D721Med (cell line): ENCODE measurements around the gene ANKS3.
"Not testable (repeated sequence)": the region's sequence is repeated elsewhere in the genome, so short reads cannot be mapped to it uniquely, and the experiment has no call there.

Experiments
- DNase-seq: peaks from one replicate; pipeline ENCODE4 v3.0.0; 2011; ENCODE audit warnings: low spot score; ENCODE audit not compliant: insufficient read length
- FAIRE-seq: peaks from 2 replicates; lab custom pipeline; 2011; peaks lifted over from hg19 to GRCh38; lab: Jason Lieb, UNC
- CTCF ChIP-seq: IDR thresholded peaks from 2 replicates; pipeline ENCODE4 v1.5.1; 2012; ENCODE audit warnings: mild to moderate bottlenecking, control low read depth; ENCODE audit not compliant: insufficient read depth; ENCODE audit errors: missing control alignments

The ANKS3 gene

DNA sequence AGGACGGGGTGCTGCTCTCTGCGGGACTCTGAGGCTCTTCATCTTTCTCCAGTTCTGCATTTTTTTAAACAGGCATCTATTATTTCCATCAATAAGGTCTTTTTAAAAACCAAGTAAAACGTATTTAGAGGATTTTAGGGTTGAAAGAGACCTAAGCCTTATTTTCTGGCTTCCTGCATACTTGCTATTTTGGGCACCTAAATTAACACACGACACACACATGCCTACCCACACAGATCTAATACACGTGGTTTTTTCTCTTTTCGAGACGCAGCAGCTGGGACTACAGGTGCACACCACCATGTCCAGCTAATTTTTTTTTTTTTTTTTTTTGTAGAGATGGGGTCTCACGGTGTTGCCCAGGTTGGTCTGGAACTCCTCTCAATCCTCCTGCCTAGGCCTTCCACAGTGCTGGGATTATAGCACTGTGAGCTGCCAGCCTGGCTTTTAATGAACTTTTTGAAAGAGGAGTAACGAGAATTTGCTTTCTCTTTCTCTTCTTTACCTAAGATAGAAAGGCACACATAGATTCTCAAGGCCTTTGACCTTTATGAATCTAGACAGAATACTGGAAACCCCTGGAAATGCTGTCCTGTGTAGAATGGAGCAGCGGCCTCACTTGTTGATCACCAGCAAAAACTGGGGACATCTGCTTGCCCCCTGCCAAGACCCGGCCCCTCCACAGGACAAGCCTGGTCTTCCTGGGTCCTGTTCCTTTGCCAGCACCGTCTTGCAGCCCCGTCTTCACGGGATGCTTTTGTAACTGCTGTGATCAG, 14.0 kb upstream of the ANKS3 start:
- no peak for FAIRE-seq
- DNase-seq, result no peak
- TF ChIP-seq CTCF, result no peak

DNA sequence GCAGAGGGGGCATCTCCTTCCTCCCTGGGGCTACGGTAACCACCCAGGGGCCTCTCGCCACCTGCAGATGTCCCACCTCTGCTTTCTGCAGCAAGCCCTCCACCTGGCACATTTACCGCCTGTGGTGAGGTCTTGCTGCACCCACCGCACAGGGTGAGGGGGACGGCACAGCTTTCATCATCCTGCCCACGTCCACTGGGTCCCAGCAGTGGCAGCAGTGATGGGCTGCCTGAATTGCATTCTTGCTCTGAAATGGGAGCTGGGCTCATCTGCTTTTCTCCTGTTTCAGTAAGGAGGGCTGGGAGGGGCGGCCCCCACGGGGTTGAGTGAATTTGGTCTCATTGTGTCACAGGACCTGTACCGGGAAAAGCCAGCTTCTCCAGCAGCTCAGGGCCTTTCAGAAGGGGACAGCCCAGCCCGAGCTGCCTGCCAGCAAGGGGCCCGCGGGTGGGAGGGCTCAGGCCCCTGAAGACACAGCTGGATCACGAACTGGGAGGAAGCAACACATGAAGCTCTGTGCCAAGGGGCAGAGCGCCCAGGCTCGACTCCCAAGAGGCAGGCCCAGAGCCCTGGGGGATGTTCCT, 13.0 kb upstream of the ANKS3 start:
- TF ChIP-seq CTCF, result no peak
- FAIRE-seq (no peak), DNase-seq (no peak)

DNA sequence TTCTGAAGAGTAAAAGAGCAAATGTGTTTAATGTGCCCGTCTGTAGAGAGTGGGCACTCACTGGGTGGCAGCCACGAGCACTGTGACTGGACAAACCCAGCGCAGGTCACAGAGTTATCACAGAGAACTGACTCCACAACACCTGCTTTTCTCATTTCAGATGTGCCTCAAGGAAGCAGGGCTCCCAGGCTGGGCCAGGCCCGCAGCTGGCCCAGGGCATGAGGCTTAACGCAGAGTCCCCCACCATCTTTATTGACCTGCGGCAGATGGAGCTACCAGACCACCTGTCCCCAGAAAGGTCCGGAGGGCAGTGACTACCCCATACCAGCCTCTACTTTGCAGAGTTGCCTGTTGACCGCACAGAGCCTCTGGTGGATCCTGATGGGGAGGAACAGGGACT, 12.1 kb upstream of the ANKS3 start:
- no peak for TF ChIP-seq CTCF
- DNase-seq, result no peak
- no peak for FAIRE-seq

DNA sequence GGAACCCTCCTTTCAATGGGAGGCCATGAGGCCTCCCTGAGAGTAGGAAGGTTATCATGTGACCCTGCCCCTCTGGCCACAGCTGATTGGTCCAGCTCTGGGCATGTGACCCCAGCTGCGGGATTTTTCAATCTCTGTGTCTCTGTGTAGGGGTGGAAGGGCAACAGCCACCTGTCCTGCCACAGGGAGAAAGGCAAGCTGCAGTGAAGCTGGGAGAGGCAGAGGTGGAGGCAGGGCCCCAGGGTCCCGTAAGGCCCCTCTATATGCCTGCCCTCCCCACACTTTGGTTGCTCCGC, 11.2 kb upstream of the ANKS3 start:
- FAIRE-seq (no peak), DNase-seq (no peak)
- no peak for TF ChIP-seq CTCF

GRCh38 chr16:4744555-4745273, 10.6 kb upstream of the ANKS3 start:
- TF ChIP-seq CTCF, result no peak
- DNase-seq (no peak), FAIRE-seq (no peak)

GRCh38 chr16:4743226-4743878, 9.3 kb upstream of the ANKS3 start:
- FAIRE-seq (no peak), DNase-seq (no peak)
- TF ChIP-seq CTCF, result no peak

DNA sequence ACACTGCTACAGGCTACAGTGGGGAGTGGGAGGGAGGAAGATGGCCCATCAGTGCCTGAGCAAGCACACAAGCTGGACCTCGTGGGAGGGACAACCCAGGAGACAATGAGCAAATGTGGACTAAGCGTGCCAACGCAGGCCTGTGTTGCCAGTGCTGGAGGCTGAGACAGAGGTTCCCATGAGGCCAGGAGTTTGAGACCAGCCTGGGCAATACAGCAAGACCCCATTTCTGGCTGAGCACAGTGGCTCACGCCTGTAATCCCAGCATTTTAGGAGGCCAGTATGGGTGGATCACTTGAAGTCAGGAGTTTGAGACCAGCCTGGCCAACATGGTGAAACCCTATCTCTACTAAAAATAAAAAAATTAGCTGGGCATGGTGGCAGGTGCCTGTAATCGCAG, 4.3 kb upstream of the ANKS3 start:
- not testable (repeated sequence) for FAIRE-seq, DNase-seq
